Mesenteric fat pad (tissue), 1 donor: ENCODE results near the gene RFX1. TPM values are rescaled to one million over a fixed set of nuclear protein-coding genes. Genes with fewer than 3 reads are reported as not detected.
A peak's percentile ranks its signal among the peaks of the same experiment; 100 is the strongest.

Experiments
- DNase-seq: peaks from one replicate; pipeline ENCODE4 v3.0.0-alpha.2; 2020; ENCODE audit warnings: low spot score
- total RNA-seq: library from RNA; stranded (reverse); fragmentation: NEBNext Ultra II Directional; extraction: Animal tissue kit (Norgen Biotek cat#: 25700); gene quantifications from one replicate; pipeline ENCODE4 v1.2.1, GENCODE V29; 2021
- donor health status: DM: yes; HTN: yes; CAD: no.

The RFX1 gene
- total RNA-seq, 1 donor from 2014 or later, result 12.2 TPM

DNA sequence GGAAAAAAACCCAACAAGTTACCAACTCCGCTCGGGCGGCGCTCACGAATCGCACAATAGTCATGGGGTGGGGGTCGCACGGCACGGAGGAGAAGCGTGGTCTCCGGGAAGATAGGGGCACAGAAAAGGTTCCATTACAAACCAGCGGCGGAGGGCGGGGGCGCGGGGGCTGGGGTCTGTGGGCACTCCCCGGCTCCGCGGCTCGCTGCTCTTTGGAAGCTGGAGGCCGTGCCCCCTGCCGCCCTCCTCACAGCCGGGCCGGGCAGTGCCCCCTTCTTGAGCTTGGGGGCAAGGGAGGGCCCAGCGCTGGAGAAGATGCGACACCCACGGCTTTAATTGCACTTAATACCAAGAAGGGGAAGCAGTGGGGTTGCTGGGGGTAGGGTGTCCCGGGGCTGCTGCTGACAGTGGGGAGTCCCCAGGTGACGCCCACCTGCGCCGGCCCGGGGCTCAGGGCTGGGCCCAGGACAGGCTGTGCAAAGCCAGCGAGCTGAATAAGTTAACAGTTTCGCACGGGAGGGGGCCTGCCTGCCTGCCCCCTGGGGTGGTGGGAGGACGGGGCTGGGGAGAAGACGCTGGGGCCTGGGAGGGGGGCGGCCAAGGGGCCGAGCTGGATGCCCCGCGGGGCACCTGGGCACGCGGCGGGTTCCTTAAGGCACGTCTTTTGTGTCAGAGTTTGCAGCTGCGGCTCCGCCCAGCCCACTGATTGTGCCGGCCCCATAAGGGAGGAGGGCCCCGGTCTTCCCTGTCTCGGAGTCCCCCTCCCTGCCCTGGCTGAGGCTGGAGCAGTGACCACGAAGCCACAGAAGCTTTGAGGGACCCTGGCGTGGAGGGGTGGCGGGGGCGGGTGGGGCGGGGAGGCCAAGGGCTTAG, 44.1 kb downstream of the RFX1 start:
- no peak for DNase-seq

DNA sequence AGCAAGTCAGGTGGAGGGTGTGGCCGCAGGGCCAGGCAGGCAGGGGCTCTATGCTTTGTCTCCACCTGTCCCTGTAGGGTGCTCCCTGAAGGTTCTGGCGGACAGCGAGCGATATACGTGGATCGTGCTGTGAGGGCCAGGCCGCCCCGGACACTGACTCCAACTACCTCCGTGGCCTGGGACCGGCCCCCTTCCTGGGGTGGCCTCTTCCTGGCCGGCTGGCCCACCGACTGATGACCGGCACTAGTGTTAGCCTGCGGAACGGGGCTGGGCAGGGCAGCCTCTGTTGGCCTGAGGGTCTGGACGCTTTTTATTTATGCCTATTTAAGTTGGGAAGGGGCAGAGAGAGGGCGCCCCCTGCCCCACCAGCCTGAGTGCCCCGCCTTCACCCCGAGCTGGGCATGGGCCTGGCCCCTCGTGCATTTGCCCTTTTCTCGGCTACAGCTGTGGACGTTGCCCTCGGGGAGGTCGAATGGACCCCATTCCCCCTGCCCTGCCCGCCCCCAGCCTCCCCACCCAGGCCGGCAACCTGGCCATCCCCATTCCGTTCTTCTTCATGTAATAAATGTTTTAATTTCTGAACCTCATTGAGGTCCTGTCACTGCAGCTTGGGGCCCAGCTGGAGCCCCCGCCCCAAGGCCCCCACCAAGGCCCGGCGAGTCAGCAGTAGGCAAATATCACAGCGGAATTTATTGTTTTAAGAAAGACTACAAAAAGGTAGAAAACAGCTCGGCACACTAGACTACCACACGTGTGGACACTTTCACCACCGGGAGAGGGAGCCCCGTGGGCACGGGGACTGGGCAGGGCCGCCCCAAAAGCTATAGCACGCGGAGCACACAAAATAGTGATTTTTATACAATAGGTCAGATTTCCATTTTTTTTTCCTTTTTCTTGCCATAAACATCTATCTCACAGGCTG, 45.0 kb downstream of the RFX1 start:
- no peak for DNase-seq

GRCh38 chr19:13959962-13960862, 45.9 kb downstream of the RFX1 start:
- no peak for DNase-seq

GRCh38 chr19:13959141-13959961, 46.8 kb downstream of the RFX1 start:
- DNase-seq, result no peak

GRCh38 chr19:13958043-13958442, 48.1 kb downstream of the RFX1 start:
- DNase-seq, result no peak

DNA sequence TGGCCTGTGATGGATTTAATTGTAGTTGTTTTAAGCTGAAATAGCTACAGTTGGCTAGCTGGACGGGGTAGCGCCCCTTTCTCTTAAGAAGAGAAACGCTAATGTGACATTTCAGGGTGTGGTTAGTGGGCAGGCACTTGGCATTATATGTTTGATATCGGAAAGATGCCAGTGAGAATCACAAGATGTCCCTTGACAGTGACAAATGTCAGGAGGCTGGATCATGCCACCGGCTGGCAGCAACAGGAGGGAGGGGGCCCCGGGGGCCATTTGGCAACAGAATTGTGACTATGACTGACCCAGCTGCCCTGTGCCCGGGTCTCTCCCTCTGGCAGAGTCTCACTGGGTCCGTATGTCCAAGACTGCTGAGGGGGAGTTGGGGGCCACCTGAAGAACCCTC, 49.1 kb downstream of the RFX1 start:
- DNase-seq, result no peak

GRCh38 chr19:13956365-13956744, 49.8 kb downstream of the RFX1 start:
- DNase-seq, result no peak

DNA sequence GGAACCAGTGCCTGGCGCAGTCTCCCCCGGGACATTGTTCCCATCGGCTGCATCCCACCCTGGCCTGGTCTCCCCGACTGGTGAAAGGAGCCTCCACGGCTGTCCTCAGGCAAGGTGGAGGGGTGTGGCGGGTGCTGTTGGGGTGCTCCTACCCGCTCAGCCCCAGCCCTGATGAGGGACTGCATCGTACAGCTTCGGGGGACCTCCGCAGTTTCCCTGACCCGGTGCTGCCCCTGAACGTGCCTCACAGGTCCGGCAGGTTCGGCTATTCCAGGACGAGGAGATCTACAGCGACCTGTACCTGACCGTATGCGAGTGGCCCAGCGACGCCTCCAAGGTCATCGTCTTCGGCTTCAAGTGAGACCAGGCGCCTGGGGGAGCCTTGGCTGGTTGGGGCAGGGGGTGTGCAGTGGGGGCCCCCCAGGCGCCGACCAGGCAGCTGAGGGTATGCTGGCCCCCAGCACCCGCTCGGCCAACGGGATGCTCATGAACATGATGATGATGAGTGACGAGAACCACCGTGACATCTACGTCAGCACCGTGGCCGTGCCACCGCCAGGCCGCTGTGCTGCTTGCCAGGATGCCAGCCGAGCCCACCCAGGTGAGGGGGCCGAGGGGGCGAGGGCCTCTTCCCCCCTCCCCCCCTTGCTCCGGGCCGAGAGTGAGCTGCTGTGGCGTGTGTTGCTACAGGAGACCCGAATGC, 50.3 kb downstream of the RFX1 start:
- DNase-seq, result no peak

- no peak for DNase-seq
Observed at GRCh38 chr19:13954185-13954584, 51.9 kb downstream of the RFX1 start.

DNA sequence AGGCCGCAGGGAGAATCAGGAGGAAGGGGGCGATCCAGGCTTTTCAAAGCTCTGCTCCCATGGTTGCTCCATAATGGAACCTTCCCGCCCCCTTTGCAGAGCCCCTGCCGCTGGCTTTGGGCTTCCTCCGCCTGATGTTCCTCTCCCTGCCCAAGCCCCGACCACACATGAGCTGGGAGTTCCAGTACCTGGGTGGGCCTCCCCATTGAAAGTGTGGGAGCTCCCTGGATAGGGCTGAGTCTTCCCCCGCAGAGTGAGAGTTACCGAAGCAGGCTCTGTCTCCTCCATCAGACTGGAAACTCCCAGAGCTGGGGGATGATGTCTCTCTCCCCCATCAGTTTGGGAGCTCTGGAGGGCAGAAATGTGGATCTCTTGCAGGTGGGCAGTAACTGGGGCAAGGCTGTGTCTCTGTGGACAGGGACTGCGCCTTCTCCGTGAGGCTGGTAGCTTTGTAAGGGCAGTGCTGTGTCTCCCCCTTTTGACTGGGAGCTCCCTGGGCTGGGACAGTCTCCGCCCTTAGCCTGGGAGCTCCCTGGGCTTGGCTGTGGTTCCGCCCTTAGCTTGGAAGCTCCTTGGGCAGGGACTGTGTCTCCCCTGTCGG, 53.1 kb downstream of the RFX1 start:
- DNase-seq, result no peak

GRCh38 chr19:13952154-13952930, 53.8 kb downstream of the RFX1 start, which contains the start of gene DCAF15:
TSS of gene DCAF15 (plus strand) at chr19:13952509. CDS start at chr19:13952513, 4 bp downstream.
- peak; percentile 99 for DNase-seq

GRCh38 chr19:13951799-13952153, 54.3 kb downstream of the RFX1 start:
- DNase-seq, result no peak

DNA sequence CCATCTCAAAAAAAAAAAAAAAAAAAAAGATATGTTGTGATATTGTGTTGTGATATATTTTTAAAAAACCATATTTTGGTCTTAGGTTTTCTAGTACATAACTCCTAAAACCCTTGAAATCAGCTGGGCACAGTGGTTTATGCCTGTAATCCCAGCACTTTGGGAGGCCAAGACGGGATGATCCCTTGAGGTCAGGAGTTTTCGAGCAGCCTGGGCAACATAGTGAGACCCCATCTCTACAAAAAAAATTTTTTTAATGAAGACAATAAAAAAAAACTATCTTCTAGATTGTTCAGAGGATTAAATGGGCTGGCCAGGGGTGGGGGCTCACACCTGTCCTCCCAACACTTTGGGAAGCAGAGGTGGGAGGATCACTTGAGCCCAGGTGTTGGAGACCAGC, 55.1 kb downstream of the RFX1 start:
- DNase-seq, result no peak

- DNase-seq, result no peak
Observed at GRCh38 chr19:13946414-13946813, 59.7 kb downstream of the RFX1 start.

DNA sequence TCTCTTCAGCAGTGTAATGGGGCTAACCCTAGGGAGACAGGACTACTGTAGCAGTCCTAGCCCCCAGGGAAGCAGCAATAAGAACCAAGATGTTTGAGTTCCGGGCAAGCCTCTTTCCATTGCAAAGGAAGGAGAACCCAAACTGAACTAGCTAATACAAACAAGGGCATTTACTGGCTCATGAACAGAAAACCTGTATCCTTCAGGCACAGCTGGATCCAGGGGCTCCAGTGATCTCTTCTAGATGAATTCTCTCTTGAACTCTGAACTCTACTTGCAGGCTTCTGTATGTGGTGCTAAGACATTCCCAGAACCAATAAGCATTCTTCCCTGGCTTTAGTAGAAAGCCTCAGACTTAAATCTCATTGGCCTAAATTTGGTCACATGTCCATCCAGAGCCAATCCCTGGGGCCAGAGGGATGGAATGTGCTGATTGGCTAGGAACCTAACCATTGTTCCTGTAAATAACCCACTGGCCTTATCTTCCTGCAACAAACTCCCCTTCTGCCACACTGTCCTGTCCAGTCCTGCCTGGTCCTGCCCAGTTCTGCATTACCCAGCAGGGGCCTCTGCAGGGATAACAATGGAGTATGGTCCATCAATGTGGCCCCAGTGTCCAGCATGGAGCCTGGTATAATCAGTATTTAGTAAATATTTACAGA, 64.0 kb downstream of the RFX1 start:
- no peak for DNase-seq

GRCh38 chr19:13938301-13939064, 67.6 kb downstream of the RFX1 start, which contains the start of gene PODNL1:
TSS of gene PODNL1 (minus strand) at chr19:13938417. CDS start at chr19:13938181, 236 bp downstream.
- no peak for DNase-seq
